Measurements from ENCODE around the gene ACAP2. TPM values are rescaled to one million over a fixed set of nuclear protein-coding genes. Genes with fewer than 3 reads are reported as not detected.

Gene ACAP2
- total RNA-seq, 1 donor from 2014 or later: 149 TPM

GRCh38 chr3:195265363-195265976 is 177.3 kb downstream of the ACAP2 start:
- DNase-seq (ENCODE audit: low spot score in 2 of 2) (no peak), FAIRE-seq (no peak)

GRCh38 chr3:195263925-195264600 is 178.8 kb downstream of the ACAP2 start:
- no peak for FAIRE-seq
- no peak for DNase-seq (ENCODE audit: low spot score in 2 of 2)

DNA sequence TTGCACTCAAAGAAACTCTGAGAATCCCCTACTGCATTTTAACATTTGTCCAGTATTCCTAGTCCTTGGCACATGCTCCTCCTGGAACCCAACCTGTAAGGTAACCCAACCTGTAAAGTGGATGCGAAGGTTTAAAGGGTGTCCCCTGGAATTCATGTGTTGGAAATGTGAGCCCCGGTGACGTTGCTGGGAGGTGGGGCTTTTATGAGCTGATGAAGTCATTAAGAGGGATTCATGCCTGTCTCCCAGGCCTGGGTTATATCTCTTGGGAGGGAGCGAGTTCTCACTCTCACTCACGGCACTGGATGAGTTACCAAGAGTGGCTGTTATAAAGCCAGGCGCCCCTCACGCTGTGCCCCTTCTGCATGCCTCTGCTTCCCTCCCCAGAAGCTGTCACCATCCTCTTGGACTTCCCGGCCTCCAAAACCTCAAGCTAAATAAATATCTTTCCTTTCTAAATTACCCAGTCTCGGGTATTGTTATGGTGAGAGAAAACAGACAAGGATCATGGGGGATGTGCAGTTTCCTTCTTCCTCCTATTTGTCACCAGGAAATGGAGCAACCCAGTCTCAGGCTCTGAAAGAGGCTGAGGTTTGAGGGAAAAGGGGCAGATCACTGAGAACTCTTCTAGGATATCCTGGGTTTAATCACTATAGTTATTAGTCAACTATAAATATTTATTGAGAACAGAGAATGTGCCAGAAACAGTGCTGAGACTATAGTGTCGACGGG is 179.5 kb downstream of the ACAP2 start:
- DNase-seq (ENCODE audit: low spot score in 2 of 2) (no peak), FAIRE-seq (no peak)

DNA sequence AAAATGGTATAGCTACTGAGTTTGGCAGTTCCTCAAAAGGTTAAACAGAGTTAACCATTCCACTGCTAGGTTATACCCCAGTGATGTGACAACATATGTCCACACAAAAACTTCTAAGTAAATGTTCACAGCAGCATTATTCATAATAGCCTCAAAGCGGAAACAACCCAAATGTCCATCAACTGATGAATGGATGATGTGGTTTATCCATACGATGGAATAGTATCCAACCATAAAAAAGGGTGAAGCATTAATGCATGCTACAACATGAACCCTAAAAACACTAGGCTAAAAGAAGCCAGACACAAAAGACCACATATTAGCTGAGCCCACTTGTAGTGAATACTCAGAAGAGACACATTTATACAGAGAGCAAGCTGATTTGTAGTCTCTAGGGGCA is 180.9 kb downstream of the ACAP2 start:
- DNase-seq (ENCODE audit: low spot score in 2 of 2): no peak
- no peak for FAIRE-seq

GRCh38 chr3:195260280-195260905 is 182.4 kb downstream of the ACAP2 start:
- FAIRE-seq: no peak

GRCh38 chr3:195259475-195260279 is 183.1 kb downstream of the ACAP2 start:
- no peak for FAIRE-seq

More at GRCh38 chr3:195260280-195260905, 182.4 kb downstream of the ACAP2 start:
- DNase-seq (ENCODE audit: low spot score in 2 of 2): no peak

DNA sequence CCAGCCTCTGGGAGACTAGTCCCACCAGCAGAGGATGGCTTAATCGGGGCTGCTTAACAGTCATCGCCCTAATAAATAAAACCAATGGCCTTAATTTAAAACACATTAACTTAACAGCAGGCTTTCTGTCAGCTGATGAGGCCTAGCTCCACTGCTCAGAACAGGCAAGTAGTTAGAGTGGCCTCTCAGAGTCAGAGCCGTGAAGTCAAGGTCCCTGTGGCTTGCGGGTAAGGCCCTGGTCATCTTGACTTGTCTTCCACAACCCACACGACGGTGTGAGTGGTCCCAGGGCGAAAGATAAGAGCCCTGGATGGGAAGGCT is 183.7 kb downstream of the ACAP2 start:
- FAIRE-seq: no peak

More at GRCh38 chr3:195259475-195260279, 183.1 kb downstream of the ACAP2 start:
- DNase-seq (ENCODE audit: low spot score in 2 of 2): peak; percentile 97 to 98

GRCh38 chr3:195258449-195259153 is 184.2 kb downstream of the ACAP2 start:
- FAIRE-seq (no peak), DNase-seq (ENCODE audit: low spot score in 2 of 2) (no peak)

More for the DNA sequence above, 183.7 kb downstream of the ACAP2 start:
- DNase-seq (ENCODE audit: low spot score in 2 of 2): no peak

GRCh38 chr3:195257454-195258448 is 185.1 kb downstream of the ACAP2 start:
- no peak for FAIRE-seq
- DNase-seq (ENCODE audit: low spot score in 2 of 2): no peak

DNA sequence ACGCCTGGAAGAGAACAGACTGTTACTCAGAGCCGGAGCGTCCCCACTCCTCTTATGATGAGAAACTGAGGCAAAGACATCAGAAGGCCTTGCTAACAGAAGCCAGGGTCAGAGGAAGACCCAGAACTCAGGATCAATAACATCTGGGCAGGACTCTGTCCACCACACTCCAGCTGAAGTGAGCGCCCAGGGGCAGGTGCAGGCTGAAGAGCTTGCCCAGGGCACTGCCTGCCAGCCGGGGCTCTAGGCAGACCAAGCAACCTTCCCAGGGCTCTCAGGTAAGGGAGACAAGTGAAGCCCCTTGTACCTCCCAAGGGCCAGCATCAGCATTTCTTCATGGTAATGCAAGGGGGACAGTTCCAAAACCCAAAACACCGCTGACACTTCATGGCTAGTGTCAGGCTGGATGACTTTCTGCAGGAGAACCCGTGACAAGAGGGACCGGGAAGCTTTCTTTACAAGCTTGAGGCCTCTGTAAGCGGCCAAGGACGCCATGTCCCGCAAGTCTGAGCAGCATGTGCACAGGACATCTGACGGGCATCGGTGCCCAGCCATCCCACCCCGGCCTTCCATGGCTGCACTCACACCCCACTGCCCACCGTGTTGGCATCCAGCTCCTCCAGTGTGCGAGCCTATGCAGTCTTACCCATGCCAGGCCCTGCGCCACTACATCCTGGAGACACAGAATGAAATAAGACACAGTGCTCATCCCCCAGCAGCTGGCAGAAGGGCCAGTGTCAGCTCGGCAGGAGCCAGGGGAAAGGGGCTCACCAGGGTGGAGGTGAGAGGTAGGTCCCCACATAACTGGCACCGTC is 186.0 kb downstream of the ACAP2 start:
- DNase-seq (ENCODE audit: low spot score in 2 of 2) (no peak), FAIRE-seq (no peak)

DNA sequence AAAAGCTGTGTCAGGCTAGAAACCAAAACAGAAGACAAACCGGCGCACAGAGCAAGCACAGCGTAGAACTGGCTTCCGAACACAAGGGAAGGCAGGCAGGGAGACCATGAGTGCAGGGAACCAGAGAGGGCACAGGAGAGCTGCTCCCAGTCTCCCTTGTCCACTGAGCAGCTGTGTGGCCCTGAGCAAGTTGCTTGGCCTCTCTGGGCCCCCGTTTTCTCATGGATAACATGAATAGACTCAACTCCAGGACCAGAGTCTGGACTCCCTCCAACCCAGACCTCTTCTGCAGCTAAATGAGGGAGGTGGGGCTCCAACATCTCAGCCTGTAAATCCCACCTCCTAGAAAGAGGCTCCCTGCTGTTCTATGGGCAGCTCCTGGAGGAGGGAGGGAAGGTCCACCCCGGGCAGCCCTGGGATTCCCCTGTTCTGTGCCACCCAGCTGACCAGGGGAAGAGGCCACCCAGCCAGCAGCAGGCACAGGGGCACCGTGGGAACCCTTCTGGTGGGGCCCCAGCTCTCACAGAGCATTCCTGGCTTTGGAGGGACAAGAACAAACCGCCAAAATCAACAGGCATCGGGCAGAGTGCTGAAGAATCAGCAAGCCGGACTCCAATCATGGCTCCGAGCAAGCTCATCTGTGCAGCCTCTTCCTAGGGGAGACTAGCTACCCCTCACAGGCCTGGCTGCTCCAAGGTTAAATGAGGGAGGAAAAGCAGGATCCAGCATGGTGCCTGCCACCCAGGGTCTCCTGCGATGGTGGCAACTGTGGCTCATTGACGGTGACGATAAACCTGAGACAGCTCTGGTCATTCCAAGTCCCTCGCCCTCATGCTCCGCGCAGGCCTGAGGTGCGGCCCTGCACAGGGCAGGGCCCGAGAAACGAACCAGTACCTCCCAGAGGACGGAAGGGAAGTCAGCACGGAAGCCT is 187.0 kb downstream of the ACAP2 start:
- DNase-seq (ENCODE audit: low spot score in 2 of 2): no peak
- no peak for FAIRE-seq

GRCh38 chr3:195255176-195255500 is 187.7 kb downstream of the ACAP2 start:
- no peak for FAIRE-seq
- no peak for DNase-seq (ENCODE audit: low spot score in 2 of 2)

- FAIRE-seq (no peak), DNase-seq (ENCODE audit: low spot score in 2 of 2) (no peak)
These were observed 188.2 kb downstream of the ACAP2 start for GRCh38 chr3:195254454-195255175.

DNA sequence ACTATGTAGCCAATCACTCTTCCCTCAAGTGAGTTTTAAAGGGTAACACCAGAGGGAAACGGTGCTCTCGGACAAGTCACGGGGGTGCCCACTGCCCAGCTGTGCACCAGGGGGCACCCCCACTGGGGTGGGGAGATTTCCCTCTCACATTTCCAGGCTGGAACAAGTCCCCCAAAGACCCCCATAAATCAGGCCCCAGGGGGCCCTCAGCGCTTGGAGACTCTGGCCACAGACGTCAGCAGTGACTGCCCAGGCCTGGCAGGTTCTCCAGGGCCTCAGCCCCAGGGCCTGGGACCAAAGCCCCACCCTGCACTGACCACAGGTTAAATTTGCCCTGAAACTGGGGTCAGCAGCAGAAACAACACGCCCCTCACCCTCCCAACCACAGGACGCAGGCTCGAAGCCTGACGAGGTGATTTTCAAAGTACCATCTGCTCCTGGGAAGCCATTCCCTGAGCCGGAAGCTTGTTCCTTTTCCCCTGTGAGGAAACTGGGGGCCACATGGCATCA is 188.8 kb downstream of the ACAP2 start:
- no peak for DNase-seq (ENCODE audit: low spot score in 2 of 2)
- no peak for FAIRE-seq

DNA sequence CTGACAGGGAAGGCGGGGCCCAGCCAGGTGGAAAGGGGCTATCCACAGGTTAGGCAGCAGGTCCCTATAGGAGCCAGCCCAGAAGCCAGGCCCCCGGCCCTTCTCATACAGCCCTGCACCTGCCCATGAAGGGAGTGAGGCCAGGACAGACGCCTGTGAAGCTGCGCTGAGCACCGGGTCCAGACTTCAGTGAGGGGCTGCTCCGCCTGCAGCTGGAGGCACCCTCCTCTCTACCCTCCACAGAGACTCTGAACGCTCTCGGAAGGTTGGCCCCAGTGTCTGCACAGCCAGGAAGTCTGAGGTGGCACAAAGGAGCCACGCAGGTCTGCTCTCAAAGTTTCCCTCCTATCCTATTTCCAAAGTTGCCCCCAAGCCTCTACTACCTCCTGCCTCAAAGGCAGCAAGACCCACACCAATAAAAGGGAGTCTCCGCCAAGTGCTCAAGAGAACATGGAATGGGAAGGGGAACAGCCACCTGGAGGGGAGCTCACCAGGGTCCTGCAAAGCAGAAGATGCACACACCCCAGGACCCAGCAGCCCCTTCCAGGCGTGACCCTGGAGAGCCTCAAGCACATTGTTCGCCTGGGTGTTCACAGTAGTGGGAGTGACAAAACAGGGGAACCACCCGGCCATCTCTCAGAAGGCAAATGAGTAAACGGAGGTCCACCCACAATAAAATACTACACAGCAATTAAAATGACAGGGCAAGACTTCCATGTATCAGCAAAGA is 191.3 kb downstream of the ACAP2 start:
- DNase-seq (ENCODE audit: low spot score in 2 of 2): no peak
- FAIRE-seq: no peak
